Measurements from ENCODE around the gene TRPM3.
A peak's percentile ranks its signal among the peaks of the same experiment; 100 is the strongest.
"Not testable (repeated sequence)": the region's sequence is repeated elsewhere in the genome, so short reads cannot be mapped to it uniquely, and the experiment has no call there.

TRPM3 gene

GRCh38 chr9:70656281-70656680 is 465.1 kb downstream of the TRPM3 start:
- DNase-seq (ENCODE audit: low read depth): no peak

DNA sequence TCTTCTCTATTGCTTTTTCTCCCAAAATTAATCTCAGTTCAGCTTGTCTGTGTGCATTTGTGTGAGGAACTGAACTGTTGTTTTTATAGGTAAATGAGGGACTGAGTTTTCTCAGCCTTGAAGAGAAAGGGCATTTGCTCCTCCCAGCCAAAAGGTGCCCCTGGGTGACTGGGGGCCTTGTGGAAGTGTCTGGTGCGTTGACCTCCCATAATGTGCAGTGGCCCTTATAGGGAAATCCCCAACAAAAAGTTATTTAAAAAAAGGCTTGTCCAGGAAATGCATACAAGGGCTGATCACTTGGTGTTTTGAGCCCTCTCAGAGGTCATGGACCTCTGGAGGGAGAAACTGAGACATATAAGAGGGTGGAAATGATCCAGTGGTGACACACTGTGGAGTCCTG is 467.3 kb downstream of the TRPM3 start:
- no peak for DNase-seq (ENCODE audit: low read depth)

GRCh38 chr9:70644627-70645026 is 476.8 kb downstream of the TRPM3 start:
- not testable (repeated sequence) for DNase-seq (ENCODE audit: low read depth)

DNA sequence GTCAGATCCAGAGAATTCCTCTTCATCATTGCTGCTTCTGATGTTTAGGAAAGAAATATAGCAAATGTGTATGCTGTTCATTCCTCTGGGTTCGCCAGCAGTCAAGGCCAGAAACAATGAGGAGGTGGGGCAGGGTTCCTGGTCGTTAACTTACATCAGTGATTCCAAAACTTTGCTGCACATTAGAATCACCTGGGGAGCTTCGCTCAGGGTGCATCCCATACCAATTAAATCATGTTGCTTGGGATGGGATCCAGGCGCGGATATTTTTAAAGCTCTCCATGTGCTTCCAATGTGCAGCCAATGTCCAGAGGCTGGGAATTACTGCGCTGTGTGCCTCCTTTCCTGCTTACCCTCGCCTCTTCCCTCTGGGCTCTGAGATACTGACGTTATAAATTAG is 479.1 kb downstream of the TRPM3 start:
- no peak for DNase-seq (ENCODE audit: low read depth)

DNA sequence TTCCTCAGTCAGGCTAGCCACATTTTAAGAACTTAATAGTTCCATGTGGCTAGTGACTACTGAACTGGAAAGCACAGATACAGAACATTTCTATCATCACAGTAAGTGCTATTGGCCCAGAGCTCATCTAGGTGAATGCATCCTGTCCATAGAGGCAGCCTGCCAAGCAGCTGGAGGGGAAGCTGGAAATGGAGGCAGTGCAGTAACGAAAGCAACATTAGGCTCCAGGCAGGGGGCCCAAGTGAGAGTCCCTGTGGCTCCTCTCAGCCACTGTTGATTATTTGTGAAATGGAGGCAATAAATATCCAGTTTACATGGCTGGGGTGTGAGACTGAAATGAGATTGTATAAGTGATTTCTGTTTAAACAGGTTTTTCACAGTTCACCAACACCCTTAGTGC is 479.8 kb downstream of the TRPM3 start:
- no peak for DNase-seq (ENCODE audit: low read depth)

GRCh38 chr9:70641031-70641430 is 480.4 kb downstream of the TRPM3 start:
- DNase-seq (ENCODE audit: low read depth): no peak

DNA sequence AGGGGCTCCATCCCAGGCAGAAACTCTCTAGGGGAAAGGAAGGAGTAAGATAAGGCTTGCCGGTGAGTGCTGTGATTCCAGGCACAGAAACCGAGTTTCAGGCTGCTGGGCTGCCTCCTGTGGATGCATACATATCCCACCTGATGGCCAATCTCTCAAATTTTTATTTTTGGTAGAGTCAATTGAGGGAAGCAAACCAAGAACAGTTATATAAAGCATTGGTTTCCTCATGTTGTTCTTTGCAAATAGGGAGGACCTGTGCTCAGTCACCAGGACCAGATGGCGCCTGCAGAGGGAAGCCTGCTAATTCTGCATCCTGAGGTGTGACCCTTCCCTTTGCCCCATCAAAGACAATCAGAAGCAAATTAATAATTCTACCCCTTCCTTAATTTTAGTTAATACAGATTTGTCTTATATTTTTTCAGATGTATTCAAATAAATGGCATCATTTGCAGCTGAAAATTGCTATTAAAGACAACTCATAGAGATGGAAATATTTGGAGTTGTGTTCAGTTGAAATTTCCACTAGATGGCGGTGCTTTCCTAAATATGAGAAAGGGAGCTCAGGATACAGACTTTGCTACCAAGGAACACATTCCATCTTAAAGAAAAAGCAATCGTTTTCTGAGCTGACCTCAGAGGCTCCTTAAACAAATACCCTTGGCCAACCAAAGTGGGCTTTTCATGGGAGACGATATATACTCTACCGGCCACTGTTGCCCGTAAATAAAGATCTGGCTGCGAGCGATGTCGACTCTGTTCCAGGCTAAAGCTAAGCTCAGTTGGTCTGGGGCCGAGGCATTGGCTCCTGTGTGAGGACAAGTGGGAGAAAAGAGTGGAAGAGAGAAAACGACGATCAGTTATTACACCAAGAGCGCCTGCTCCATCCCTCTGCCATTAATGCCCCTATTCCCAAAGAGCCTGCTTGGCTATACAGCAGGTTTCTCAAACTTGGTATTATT is 481.3 kb downstream of the TRPM3 start:
- DNase-seq (ENCODE audit: low read depth): peak; percentile 42

- no peak for DNase-seq (ENCODE audit: low read depth)
These were observed 485.6 kb downstream of the TRPM3 start for GRCh38 chr9:70635790-70636189.

- no peak for DNase-seq (ENCODE audit: low read depth)
These were observed 486.7 kb downstream of the TRPM3 start for GRCh38 chr9:70634696-70635095.

GRCh38 chr9:70630971-70631370 is 490.4 kb downstream of the TRPM3 start:
- DNase-seq (ENCODE audit: low read depth): no peak

GRCh38 chr9:70629080-70629685 is 492.2 kb downstream of the TRPM3 start:
- not testable (repeated sequence) for DNase-seq (ENCODE audit: low read depth)

DNA sequence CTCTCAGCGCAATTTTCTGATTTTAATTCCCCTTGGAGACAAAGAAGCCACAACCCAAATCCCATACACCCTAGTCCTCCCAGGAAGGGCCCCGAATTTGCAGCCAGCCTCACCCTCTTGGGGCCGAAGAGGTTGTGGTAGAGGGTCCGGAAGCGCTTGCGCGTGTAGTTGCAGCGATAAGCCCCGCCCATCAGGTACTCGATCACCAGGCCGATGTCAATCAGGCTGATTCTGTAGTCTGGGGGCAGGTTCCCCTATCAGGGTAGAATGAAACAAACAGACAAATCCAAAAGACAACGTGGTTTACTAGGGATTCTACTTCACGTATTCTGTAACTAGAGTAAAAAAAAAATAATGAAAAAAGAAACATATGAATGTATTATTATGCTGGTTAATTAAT is 496.3 kb downstream of the TRPM3 start:
- no peak for DNase-seq (ENCODE audit: low read depth)

GRCh38 chr9:70618784-70619183 is 502.6 kb downstream of the TRPM3 start:
- no peak for DNase-seq (ENCODE audit: low read depth)

- no peak for DNase-seq (ENCODE audit: low read depth)
These were observed 504.2 kb downstream of the TRPM3 start for GRCh38 chr9:70617033-70617828.

GRCh38 chr9:70616228-70616990 is 505.0 kb downstream of the TRPM3 start:
- no peak for DNase-seq (ENCODE audit: low read depth)

- no peak for DNase-seq (ENCODE audit: low read depth)
These were observed 505.8 kb downstream of the TRPM3 start for GRCh38 chr9:70615464-70616138.

- no peak for DNase-seq (ENCODE audit: low read depth)
These were observed 506.5 kb downstream of the TRPM3 start for GRCh38 chr9:70614786-70615463.

DNA sequence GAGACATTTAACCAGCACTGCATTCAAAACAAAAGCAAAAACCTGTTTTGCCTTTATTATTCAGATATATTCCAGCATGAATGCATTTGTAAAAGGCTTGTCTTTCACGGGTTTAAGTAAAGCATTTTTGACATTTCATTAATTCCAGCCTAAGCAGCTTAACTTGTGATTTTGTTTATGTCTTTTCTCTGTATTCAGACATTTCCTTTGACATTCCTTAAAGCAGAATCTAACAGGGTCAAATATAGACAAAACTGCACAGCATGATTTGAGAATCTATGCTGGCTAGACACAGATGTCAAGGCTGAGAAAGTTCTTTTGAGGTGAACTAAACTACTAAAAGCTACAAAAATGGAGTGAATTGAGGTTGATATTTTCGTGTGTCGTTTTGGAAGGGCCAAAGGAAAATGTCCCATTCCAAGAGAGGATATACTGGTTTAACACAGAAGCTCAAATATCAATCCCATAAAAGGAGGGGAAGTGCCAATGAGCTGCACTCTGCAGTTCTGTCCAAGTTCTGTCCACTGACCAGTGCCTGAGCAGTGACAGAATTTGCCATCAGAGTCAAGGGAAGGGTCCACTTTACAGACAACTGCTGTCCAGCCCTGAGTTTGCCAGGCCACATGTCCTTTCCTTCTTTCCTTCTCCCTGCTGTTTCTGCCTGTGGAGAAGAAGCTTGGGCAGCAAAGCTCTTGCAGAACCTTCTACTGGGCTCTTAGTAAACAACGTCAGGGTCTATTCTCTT is 508.2 kb downstream of the TRPM3 start:
- DNase-seq (ENCODE audit: low read depth): no peak

DNA sequence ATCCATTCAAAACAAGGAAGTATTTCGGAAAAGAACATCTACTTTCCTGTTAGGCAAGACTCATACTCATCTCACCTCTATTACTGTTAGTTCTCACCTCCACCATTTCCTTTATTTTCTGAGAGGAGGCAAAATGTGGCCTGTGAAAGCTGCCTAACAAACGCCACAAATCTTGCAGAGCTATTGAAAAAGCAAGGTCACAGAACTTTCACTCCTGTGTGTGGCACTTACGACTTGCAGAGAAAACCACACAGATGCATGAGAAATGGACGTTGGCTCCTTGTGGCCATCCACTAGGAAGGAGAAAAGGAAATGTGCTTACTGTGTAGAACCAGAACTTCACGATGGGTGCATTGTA is 511.2 kb downstream of the TRPM3 start:
- DNase-seq (ENCODE audit: low read depth): no peak
